GM12878 (cell line): ENCODE measurements around the gene EIF4H.

Source experiments
- ATF3 ChIP-seq: IDR thresholded peaks from 2 replicates; pipeline ENCODE4 v1.6.1; 2011; ENCODE audit warnings: low read depth, mild to moderate bottlenecking, low read length, moderate library complexity, borderline replicate concordance; ENCODE audit errors: extremely low read depth
- CEBPZ ChIP-seq: fragments of 150-350 bp; IDR thresholded peaks from 2 replicates; pipeline ENCODE4 v1.6.1; 2016; ENCODE audit warnings: low read depth, low read length
- CTCF ChIP-seq, 3 experiments: IDR thresholded peaks in 2 of 3; conservative IDR thresholded peaks in 1 of 3; 2 replicates each; pipeline ENCODE4 v1.5.1; 2011; ENCODE audit warnings: low read depth in 3 of 3, low read length in 3 of 3, mild to moderate bottlenecking in 3 of 3, control low read depth in 2 of 3, moderate library complexity in 2 of 3, inconsistent platforms in 1 of 3, mixed read lengths in 1 of 3; ENCODE audit not compliant: control insufficient read depth in 2 of 3, insufficient read depth in 1 of 3; ENCODE audit errors: extremely low read depth in 1 of 3
- E2F4 ChIP-seq: IDR thresholded peaks from 2 replicates; pipeline ENCODE4 v1.6.1; 2012; ENCODE audit warnings: low read depth, low read length, improper control_type of control experiment
- EP300 ChIP-seq, 2 experiments: fragments of 150-350 bp in 1 of 2; IDR thresholded peaks; 2 replicates each; pipeline ENCODE4 v1.6.1; 2011 to 2012; ENCODE audit warnings: low read depth in 2 of 2, low read length in 2 of 2, borderline replicate concordance in 1 of 2, improper control_type of control experiment in 1 of 2, inconsistent platforms in 1 of 2; ENCODE audit not compliant: control insufficient read depth in 1 of 2
- ETV6 ChIP-seq, 2 experiments: fragments of 450-650 bp in 1 of 2; IDR thresholded peaks in 1 of 2; conservative IDR thresholded peaks in 1 of 2; 2 replicates each; pipeline ENCODE4 v1.6.1; 2014; ENCODE audit warnings: antibody characterized with exemption in 1 of 2, borderline replicate concordance in 1 of 2, low read depth in 1 of 2, mild to moderate bottlenecking in 1 of 2, moderate library complexity in 1 of 2
- JUND ChIP-seq: IDR thresholded peaks from 2 replicates; pipeline ENCODE4 v1.6.1; 2012; ENCODE audit warnings: low read depth, mild to moderate bottlenecking, low read length, improper control_type of control experiment, moderate library complexity
- KDM1A ChIP-seq: fragments of 200-600 bp; sonication (generic); IDR thresholded peaks from 2 replicates; pipeline ENCODE4 v1.6.1; 2016; ENCODE audit warnings: borderline replicate concordance
- POLR2A ChIP-seq: IDR thresholded peaks from 2 replicates; pipeline ENCODE4 v1.6.1; 2011; ENCODE audit warnings: low read depth, mild to moderate bottlenecking, low read length
- POLR2AphosphoS2 ChIP-seq: IDR thresholded peaks from 2 replicates; pipeline ENCODE4 v1.6.1; 2011; ENCODE audit warnings: low read depth, mild to moderate bottlenecking, low read length, improper control_type of control experiment, moderate library complexity
- REST ChIP-seq: IDR thresholded peaks from 2 replicates; pipeline ENCODE4 v1.6.1; 2012; ENCODE audit warnings: mild to moderate bottlenecking, low read depth, low read length
- SPI1 ChIP-seq: IDR thresholded peaks from 2 replicates; pipeline ENCODE4 v1.6.1; 2011; ENCODE audit warnings: low read depth, mild to moderate bottlenecking, low read length, moderate library complexity, borderline replicate concordance; ENCODE audit not compliant: insufficient read depth
- SUPT20H ChIP-seq: IDR thresholded peaks from 2 replicates; pipeline ENCODE4 v1.6.1; 2011; ENCODE audit warnings: low read depth, mild to moderate bottlenecking, low read length, moderate library complexity, borderline replicate concordance; ENCODE audit not compliant: control insufficient read depth
- TARDBP ChIP-seq: IDR thresholded peaks from 2 replicates; pipeline ENCODE4 v1.6.1; 2016; ENCODE audit warnings: borderline replicate concordance

GRCh38 chr7:74181821-74182220, 7.7 kb downstream of the EIF4H start:
- TF ChIP-seq SPI1 (no peak), KDM1A (no peak), CTCF (IDR thresholded peaks at IDR 0.05 in 2 of 3, conservative IDR thresholded peaks at IDR 0.05 in 1 of 3; ENCODE audit: control insufficient read depth in 2 of 3, extremely low read depth in 1 of 3, insufficient read depth in 1 of 3, low read depth in 3 of 3, low read length in 3 of 3) (no peak), JUND (no peak), POLR2A (no peak), EP300 (IDR thresholded peaks at IDR 0.05; ENCODE audit: borderline replicate concordance in 1 of 2, control insufficient read depth in 1 of 2, low read depth in 2 of 2, low read length in 2 of 2) (no peak), SUPT20H (no peak), CEBPZ (no peak), ATF3 (no peak), TARDBP (no peak), REST (no peak), E2F4 (no peak), POLR2AphosphoS2 (no peak), ETV6 (conservative IDR thresholded peaks at IDR 0.05 in 1 of 2, IDR thresholded peaks at IDR 0.05 in 1 of 2; ENCODE audit: borderline replicate concordance in 1 of 2, low read depth in 1 of 2) (no peak)
